Memory B cell (primary cell): ENCODE measurements around the gene PDE8A.

Experiments used
- ATAC-seq: fragments of 150-1000 bp; cut with Tn5 transposase; 2 replicates; pipeline ENCODE4 v1.10.0; 2021; ENCODE audit warnings: low read depth, mild to moderate bottlenecking, moderate library complexity
- DNase-seq, 2 donors: peaks; one replicate each; pipeline ENCODE4 v3.0.0; 2022; ENCODE audit warnings: low spot score in 2 of 2
- H3K27ac Mint-ChIP-seq: one replicate; pipeline ENCODE4 v1.8.0; 2022; ENCODE audit warnings: mild to moderate bottlenecking, moderate library complexity, mixed read lengths
- H3K27me3 Mint-ChIP-seq: one replicate; pipeline ENCODE4 v1.8.0; 2022; ENCODE audit warnings: mixed read lengths
- H3K36me3 Mint-ChIP-seq: one replicate; pipeline ENCODE4 v1.8.0; 2022; ENCODE audit warnings: mild to moderate bottlenecking, mixed read lengths
- H3K4me1 Mint-ChIP-seq: one replicate; pipeline ENCODE4 v1.8.0; 2022; ENCODE audit warnings: mixed read lengths
- H3K4me3 Mint-ChIP-seq: one replicate; pipeline ENCODE4 v1.8.0; 2022; ENCODE audit warnings: mild to moderate bottlenecking, moderate library complexity, mixed read lengths
- H3K9me3 Mint-ChIP-seq: one replicate; pipeline ENCODE4 v1.8.0; 2022; ENCODE audit warnings: mixed read lengths

PDE8A gene

DNA sequence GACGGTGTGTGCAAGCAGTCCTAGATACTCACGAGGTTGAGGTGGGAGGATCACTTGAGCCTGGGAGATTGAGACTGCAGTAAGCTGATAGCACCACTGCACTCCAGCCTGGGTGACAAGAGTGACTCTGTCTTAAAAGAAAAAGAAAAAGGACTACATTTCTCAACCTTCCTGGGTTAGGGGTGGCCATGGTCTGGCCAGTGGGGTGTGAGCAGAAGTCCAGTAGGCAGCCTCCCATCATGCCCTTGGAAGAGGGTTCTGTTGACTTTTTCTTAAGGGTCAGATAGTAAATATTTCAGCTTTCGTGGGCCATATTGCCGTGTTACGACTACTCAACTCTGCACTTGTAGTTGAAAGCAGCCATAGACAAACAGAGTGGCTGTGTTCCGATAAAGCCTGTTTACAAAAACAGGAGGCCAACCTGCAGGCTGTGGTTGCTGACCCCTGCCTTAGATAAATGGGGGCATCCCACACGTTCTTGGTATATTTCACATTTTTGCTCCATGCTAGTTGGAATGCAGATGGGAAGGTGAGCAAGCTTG, 31.0 kb upstream of the PDE8A start:
- Mint-ChIP-seq H3K9me3 (peaks cover 2% of the 10 kb centered on the region), H3K36me3 (no peaks in the 10 kb centered on the region), H3K4me1 (peaks cover under 1% of the 10 kb centered on the region), H3K27me3 (peaks cover 18% of the 10 kb centered on the region), H3K27ac (no peak overlapping the region), H3K4me3 (no peak overlapping the region)
- ATAC-seq (no peak), DNase-seq (no peak)

DNA sequence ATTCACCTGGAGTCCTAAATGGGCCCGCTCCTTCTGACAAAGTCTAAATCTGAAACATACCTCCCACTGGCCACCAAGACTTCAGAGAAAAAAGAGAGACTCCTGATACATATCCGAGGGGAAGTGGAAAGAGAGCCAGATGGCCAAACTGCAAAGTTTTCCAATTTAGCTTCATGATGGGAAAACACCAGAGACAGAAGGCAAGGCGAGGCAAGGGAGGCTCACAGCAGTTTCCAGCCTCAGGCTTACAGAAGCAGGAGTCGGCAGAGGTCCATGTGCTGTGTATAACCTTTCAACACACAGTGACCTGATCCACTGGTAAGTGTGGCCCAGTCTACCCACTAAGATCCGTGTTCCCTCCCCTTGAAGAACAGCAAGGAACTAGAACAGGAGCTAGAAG, 29.9 kb upstream of the PDE8A start:
- H3K36me3 Mint-ChIP-seq: no peaks in the 10 kb centered on the region
- DNase-seq: no peak

DNA sequence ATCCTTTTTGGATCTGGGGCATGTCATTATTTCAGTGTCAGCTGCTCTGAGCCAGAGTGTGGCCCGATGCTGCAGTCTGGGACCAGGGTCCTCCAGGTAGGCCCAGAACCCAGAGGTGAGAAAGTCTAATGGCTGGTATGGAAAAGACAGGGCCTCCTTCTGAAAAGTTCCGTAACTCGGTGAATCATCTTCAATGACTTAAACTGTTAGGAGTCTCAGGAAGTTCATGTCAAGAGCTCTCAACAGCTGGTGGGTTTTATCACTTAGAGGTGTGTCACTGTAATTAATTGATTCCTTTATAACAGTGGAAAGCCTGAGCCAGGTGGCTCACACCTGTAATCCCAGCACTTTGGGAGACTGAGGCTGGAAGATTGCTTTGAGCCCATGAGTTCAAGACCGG, 28.5 kb upstream of the PDE8A start:
- ATAC-seq (no peak), DNase-seq (no peak)
- H3K36me3 Mint-ChIP-seq: no peaks in the 10 kb centered on the region
- no peak overlapping the region for H3K27ac Mint-ChIP-seq
- peaks cover 17% of the 10 kb centered on the region for H3K27me3 Mint-ChIP-seq
- no peak overlapping the region for H3K4me3 Mint-ChIP-seq
- peaks cover 8% of the 10 kb centered on the region for H3K4me1 Mint-ChIP-seq
- H3K9me3 Mint-ChIP-seq: no peaks in the 10 kb centered on the region

More for the DNA sequence above, 29.9 kb upstream of the PDE8A start:
- Mint-ChIP-seq H3K4me3 (no peak overlapping the region), H3K9me3 (peaks cover 2% of the 10 kb centered on the region), H3K27ac (no peak overlapping the region), H3K27me3 (peaks cover 23% of the 10 kb centered on the region), H3K4me1 (peaks cover 8% of the 10 kb centered on the region)
- no peak for ATAC-seq

DNA sequence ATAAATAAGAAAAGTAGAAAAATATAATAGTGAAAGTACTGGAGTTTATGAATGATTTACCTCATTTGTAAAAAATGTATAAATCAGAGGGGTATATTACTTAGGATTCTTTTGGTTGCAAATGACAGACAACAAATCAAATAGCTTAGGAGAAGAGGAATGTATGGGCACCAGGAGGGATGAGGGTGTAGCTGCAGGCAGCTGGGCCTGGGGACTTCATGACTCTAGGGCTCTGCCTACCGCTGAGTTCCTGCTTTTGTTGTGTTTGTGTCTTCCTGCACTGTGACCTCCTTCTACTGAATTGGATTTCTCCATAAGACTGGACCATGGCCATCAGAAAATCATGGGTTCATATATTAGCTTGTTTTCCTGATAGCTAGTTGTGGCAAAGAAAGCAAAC, 27.9 kb upstream of the PDE8A start:
- Mint-ChIP-seq H3K36me3 (no peaks in the 10 kb centered on the region), H3K4me3 (no peak overlapping the region), H3K4me1 (peaks cover 8% of the 10 kb centered on the region), H3K27me3 (peaks cover 17% of the 10 kb centered on the region), H3K27ac (no peak overlapping the region), H3K9me3 (no peaks in the 10 kb centered on the region)
- ATAC-seq (no peak), DNase-seq (no peak)

DNA sequence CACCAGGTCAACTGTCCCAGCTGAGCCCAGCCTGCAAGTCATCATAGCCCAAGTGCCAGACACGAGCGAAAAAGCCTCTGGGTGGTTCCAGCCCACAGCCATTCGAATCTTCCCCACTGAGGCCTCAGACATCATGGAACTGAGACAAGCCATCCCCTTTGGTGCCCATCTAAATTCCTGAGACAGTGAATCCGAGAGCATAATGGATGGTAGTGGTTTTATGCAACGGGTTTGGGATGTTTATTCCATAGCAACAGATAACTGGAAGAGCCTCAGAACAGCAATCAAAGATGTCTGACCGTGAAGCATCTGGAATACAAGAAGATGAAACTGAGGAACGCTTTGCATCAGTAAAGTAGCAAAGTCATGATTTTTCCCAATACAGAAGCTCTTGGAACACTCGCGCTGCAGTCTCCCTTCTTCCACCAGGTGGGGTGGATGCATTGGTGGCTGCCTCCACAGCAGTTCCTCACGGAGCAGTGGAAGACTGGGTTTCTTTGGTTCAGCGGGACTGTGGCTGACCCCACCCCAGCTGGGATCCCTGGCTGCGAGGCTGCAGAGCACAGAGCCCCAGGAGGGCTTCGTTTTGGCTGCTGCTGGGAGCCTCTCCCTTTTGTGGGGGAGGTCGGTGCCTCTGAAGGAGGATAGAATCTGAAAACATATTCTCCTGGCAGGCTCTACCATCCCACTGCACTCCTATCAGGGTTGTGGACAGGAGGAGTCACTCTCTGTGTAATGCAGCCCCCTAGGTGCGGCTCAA, 26.4 kb upstream of the PDE8A start:
- peak; percentile 72 for ATAC-seq
- no peak overlapping the region for H3K27ac Mint-ChIP-seq
- H3K4me3 Mint-ChIP-seq: no peak overlapping the region
- DNase-seq: peak; percentile 16 to 32
- H3K4me1 Mint-ChIP-seq: peaks cover 8% of the 10 kb centered on the region
- peaks cover 13% of the 10 kb centered on the region for H3K27me3 Mint-ChIP-seq
- no peaks in the 10 kb centered on the region for H3K36me3 Mint-ChIP-seq
- H3K9me3 Mint-ChIP-seq: no peaks in the 10 kb centered on the region

DNA sequence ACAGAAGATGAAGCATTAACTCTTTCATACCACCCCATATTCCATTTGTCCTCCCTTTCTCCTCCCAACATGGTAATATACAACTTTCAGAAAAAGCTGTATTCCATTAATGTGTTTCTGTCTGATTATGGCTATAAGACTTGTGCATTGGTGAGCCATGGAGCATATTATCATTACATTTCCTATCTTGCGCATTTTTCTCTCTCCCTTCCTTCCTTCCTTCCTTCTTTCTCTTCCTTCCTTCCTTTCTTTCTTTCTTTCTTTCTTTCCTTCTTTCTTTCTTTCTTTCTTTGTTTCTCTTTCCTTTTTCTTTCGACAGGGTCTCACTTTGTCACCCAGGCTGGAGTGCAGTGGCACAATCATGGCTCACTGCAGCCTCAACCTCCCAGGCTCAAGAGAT, 25.5 kb upstream of the PDE8A start:
- DNase-seq (no peak), ATAC-seq (no peak)
- Mint-ChIP-seq H3K27ac (no peak overlapping the region), H3K27me3 (peaks cover 17% of the 10 kb centered on the region), H3K4me3 (no peak overlapping the region), H3K4me1 (peaks cover 8% of the 10 kb centered on the region), H3K36me3 (no peaks in the 10 kb centered on the region), H3K9me3 (no peaks in the 10 kb centered on the region)

DNA sequence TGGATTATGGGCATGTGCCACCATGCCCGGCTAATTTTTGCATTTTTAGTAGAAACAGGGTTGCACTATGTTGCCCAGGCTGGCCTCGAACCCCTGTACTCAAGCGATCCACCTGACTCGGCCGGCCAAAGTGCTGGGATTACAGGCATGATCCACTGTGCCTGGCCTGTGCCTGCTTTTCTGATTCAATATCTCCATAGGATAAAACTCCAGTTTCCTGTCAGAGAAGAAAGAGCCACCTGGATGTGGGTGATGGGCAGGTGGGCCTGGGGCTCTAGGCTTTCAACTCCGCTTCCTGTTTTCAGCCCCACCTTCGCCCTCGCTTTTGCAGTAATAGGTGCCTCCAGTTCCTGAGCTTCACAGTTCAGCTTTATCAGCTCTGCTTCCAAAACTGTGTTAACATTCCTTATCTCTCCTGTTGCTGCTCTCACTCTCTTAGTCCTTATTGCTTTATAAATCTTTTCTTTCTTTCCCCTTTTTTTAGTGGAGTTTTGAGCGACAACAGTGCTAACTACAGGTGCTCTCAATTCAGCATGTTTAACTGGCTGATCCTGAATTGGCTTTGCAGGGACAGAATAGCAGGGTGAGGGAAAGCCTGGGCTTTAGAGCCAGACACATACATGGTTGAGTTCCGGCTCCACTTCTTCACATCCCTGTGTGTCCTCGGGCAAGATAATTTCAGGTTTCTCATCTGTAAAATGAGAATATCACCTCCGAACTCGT, 21.1 kb upstream of the PDE8A start:
- DNase-seq: no peak
- no peak overlapping the region for H3K27ac Mint-ChIP-seq
- no peaks in the 10 kb centered on the region for H3K36me3 Mint-ChIP-seq
- peaks cover 8% of the 10 kb centered on the region for H3K4me1 Mint-ChIP-seq
- H3K9me3 Mint-ChIP-seq: no peaks in the 10 kb centered on the region
- H3K27me3 Mint-ChIP-seq: peaks cover 22% of the 10 kb centered on the region
- ATAC-seq: no peak
- no peak overlapping the region for H3K4me3 Mint-ChIP-seq

DNA sequence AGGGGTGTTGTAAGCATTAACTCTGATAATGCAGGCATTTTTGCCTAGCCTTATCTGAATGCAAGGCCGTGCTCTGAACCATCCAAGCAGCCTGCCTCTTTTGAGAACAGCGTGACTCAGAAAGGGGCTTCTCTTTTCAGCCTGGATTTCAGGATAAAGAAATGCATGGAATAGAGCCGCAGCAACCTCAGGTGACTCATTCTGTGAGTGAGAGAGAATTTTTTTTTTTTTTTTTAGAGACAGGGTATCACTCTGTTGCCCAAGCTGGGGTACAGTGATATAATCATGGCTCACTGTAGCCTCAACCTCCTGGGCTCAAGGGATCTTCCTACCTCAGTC, 20.6 kb upstream of the PDE8A start:
- DNase-seq (no peak), ATAC-seq (no peak)
- Mint-ChIP-seq H3K36me3 (no peaks in the 10 kb centered on the region), H3K9me3 (no peaks in the 10 kb centered on the region), H3K4me3 (no peak overlapping the region), H3K27me3 (peaks cover 19% of the 10 kb centered on the region), H3K4me1 (peaks cover 3% of the 10 kb centered on the region), H3K27ac (no peak overlapping the region)

DNA sequence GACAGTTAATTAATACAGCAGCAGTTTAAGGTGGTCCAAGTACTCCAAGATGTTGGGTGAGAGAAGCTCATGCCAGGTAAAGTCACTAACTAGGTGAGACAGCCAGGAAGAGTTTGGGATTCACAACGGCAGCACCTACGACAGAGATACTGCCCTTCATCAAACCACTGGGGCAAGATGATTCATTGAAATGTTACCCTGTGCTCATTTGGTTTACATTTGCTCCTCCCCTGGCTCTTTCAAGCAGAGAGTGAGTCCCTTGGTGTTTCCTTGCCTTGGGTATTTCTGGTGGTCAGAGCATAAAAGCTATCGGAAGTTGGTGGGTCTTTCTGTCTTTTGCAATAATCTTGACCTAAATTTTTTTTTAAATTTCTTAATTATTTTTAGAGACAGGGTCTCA, 19.9 kb upstream of the PDE8A start:
- peaks cover 19% of the 10 kb centered on the region for H3K27me3 Mint-ChIP-seq
- H3K27ac Mint-ChIP-seq: no peak overlapping the region
- H3K36me3 Mint-ChIP-seq: no peaks in the 10 kb centered on the region
- no peak overlapping the region for H3K4me3 Mint-ChIP-seq
- H3K9me3 Mint-ChIP-seq: peaks cover 1% of the 10 kb centered on the region
- ATAC-seq: no peak
- DNase-seq: no peak
- H3K4me1 Mint-ChIP-seq: no peaks in the 10 kb centered on the region

DNA sequence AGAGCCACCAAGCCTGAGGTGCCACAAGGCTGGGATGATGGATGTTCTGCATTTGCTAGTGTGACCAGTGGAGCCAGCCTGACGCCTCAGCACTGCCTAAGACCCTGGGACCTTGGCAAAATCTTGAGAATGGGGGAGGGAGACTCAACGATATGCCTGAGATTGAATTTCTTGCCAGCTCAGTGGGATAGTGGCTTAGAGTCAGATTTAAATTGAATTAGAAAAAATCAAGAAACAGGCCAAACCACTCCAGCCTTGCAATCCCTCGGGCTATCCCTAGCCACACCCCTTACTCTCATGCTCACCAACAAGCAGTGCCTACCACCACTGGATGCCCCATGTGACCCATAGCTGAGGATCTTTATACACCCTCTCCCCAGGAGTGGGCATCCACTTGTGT, 18.7 kb upstream of the PDE8A start:
- H3K27ac Mint-ChIP-seq: no peak overlapping the region
- ATAC-seq (no peak), DNase-seq (no peak)
- peaks cover 18% of the 10 kb centered on the region for H3K27me3 Mint-ChIP-seq
- H3K4me3 Mint-ChIP-seq: no peak overlapping the region
- no peaks in the 10 kb centered on the region for H3K4me1 Mint-ChIP-seq
- H3K36me3 Mint-ChIP-seq: no peaks in the 10 kb centered on the region
- H3K9me3 Mint-ChIP-seq: peaks cover 1% of the 10 kb centered on the region

DNA sequence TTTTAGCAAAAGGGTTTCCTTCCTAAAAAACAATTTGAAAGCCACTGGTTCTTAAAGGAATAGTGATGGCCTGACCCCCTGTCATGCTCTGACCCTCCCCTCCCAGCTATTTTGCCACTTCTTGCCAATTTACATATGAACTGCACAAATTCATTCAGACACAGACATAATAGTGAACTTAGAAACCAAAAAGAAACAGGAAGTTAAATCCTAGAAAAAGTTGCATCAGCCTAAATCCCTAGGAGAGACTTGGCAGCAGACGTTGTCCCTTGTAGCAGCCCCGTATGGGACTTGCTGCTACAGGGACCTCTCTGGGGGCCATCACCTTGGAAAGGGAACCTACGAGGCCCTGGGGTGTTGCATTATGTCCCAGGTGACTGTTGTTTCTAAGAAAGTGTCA, 14.3 kb upstream of the PDE8A start:
- no peak for ATAC-seq
- Mint-ChIP-seq H3K27ac (no peak overlapping the region), H3K4me1 (no peaks in the 10 kb centered on the region), H3K36me3 (no peaks in the 10 kb centered on the region), H3K9me3 (peaks cover 1% of the 10 kb centered on the region), H3K4me3 (no peak overlapping the region), H3K27me3 (peaks cover 13% of the 10 kb centered on the region)
- no peak for DNase-seq

DNA sequence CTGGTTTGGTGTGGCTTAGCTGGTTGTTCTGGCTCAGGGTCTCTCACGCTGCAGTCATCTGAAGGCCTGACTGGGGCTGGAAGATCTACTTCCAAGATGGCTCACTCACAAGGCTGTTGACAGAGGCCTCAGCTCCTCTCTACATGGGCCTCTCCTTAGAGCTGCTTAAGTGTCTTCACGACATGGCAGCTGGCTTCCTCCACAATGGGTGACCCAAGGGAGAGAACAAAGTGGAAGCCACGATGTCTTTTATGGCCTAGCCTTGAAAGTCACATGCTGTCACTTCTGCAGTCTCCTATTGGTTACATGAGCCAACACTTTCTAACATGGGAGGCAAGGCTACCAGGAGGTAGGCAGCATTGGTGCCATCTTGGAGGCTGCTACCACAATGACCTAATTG, 13.4 kb upstream of the PDE8A start:
- no peak overlapping the region for H3K27ac Mint-ChIP-seq
- no peak for DNase-seq
- H3K36me3 Mint-ChIP-seq: no peaks in the 10 kb centered on the region
- no peak for ATAC-seq
- no peaks in the 10 kb centered on the region for H3K4me1 Mint-ChIP-seq
- H3K27me3 Mint-ChIP-seq: peaks cover 11% of the 10 kb centered on the region
- no peak overlapping the region for H3K4me3 Mint-ChIP-seq
- H3K9me3 Mint-ChIP-seq: peaks cover 1% of the 10 kb centered on the region

DNA sequence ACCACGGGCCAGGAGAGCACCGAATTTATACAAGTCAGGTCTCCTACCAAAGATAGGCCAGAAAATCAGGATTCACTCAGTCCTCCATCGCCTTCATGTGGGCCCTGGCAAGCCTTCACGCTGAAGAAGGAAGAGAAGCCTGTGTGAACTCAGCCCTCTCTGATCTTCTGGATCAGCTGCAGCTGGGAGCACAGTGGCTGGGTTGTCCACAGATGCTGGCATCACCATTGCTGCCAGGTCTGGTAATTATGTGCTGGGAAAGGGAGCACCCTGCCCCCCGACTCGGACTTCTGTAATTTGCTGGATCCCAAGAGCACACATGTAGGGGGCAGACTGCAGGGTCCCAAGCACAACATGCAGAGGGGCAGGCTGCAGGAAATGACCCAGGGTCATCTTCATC, 12.4 kb upstream of the PDE8A start:
- H3K27me3 Mint-ChIP-seq: peaks cover 6% of the 10 kb centered on the region
- H3K4me1 Mint-ChIP-seq: no peaks in the 10 kb centered on the region
- no peaks in the 10 kb centered on the region for H3K36me3 Mint-ChIP-seq

DNA sequence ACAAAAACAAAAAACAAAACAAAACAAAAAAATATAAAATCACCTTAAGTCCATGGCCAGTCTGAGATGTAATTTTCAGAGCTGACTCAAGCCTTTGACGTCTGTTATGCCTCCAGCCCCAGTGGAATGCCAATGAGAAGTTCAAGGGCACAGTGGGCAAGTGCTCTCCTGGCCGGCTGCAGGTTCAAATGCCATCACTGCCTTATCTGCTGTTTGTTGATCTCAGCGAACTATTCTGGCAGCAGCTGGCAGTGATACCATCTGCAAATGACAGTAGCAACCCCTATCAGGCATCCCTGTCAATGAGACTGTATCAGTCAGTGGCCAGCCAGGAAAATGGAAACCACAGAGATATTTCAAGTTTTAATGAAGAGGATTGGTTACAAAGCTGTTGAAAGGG, 10.8 kb upstream of the PDE8A start:
- DNase-seq: no peak
- H3K4me3 Mint-ChIP-seq: no peak overlapping the region
- peaks cover 6% of the 10 kb centered on the region for H3K27me3 Mint-ChIP-seq
- no peak for ATAC-seq
- H3K9me3 Mint-ChIP-seq: peaks cover 1% of the 10 kb centered on the region
- no peaks in the 10 kb centered on the region for H3K36me3 Mint-ChIP-seq
- H3K4me1 Mint-ChIP-seq: no peaks in the 10 kb centered on the region
- H3K27ac Mint-ChIP-seq: no peak overlapping the region

More for the DNA sequence above, 12.4 kb upstream of the PDE8A start:
- ATAC-seq (no peak), DNase-seq (no peak)
- H3K9me3 Mint-ChIP-seq: peaks cover 1% of the 10 kb centered on the region
- H3K4me3 Mint-ChIP-seq: no peak overlapping the region
- no peak overlapping the region for H3K27ac Mint-ChIP-seq
